HG02610 (cell line): ENCODE data around the gene RGS10.
"Not testable (repeated sequence)": the region's sequence is repeated elsewhere in the genome, so short reads cannot be mapped to it uniquely, and the experiment has no call there.

Source experiments
- ATAC-seq: cut with Tn5 transposase; IDR thresholded peaks from one replicate; pipeline ENCODE4 v1.9.1; 2021; ENCODE audit warnings: mild to moderate bottlenecking, moderate library complexity; ENCODE audit not compliant: unreplicated experiment

RGS10 gene

DNA sequence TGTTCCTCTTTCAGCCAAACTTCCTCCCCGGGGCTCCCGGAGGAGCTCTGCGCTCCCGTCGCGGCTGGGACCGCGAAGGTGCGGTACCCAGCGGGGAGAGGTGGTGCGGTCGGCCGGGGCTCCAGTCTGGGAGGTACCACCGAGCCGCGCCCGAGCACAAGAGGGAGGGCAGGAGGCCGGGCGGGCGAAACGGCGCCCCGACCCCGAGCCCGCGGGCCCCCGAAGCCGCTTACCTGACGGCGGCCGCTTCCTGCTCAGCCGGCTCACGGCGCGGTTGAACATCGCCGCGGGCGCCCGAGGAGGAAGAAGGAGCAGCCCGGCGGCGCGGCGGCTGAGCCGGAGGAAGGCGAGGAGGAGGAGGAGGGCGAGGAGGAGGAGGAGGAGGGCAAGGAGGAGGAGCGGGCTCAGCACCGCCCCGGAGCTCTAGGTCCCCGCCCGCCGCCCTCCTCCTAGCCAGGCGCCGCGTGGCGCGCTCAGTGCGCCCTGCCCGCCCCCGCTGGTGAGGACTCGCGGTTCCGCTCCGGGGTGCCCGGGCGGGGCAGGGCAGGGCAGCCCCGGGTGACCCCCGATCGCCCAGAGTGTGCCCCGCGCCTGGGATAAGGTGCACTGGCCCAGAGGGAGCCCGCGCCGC is at the start of gene RGS10:
TSS of gene RGS10 (minus strand) at position 363 of the 631 bp plus-strand sequence. CDS start at position 282, 81 bp downstream.
- peak; percentile 76 for ATAC-seq

DNA sequence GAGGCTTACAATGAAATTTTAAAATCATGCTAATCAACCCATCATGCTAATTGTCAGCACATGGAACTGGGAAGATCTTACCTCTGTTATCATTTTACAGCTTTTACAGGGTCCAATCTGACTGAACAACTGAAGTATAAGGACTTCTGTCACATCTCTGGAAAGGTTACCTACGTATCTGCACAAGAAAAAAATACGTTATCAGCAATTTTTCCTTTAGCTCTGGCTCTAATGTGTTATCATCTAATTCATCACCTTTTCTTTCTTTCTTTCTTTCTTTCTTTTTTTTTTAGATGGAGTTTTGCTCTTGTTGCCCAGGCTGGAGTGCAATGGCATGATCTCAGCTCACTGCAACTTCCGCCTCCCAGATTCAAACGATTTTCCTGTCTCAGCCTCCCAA is 45.6 kb upstream of the RGS10 start:
- ATAC-seq, result no peak

- ATAC-seq, result no peak
Measured at GRCh38 chr10:119578355-119578754, 35.8 kb upstream of the RGS10 start.

DNA sequence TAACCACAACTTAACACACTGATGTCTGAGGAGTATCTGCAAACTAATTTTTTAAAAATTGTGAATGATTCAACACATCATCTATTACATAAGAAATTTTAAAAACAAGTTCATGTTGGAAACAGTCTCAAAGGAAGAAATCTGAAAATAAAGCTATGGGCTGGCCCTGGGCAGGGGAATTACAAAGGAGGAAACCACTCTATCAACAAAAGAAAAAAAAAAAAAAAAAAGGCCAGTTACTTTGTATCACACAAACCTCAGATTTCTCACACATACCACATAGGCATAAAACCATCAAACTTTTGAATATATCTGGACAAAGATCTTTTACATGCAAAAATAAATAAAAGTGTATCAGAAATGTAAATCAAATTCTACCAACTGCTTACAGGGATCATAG is 33.5 kb upstream of the RGS10 start:
- no peak for ATAC-seq

DNA sequence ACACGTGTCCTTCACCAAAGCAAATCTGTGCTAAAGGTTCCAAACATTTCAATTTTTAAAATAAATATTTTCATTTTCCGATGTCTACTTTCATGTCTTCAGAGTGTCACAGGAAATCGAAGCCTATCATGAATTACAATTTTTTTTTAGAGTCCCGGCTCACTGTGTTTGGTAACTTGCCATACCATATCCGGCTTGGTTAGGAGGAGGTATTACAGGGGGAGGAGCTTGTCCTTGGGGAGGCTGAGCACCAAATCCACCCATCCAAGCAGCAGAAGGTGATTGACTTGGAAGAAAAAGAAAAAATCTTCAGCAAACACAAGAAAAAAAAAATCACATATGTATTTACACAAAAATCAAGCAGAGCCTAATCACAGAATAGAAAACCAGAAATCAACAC is 33.0 kb upstream of the RGS10 start:
- ATAC-seq, result no peak

DNA sequence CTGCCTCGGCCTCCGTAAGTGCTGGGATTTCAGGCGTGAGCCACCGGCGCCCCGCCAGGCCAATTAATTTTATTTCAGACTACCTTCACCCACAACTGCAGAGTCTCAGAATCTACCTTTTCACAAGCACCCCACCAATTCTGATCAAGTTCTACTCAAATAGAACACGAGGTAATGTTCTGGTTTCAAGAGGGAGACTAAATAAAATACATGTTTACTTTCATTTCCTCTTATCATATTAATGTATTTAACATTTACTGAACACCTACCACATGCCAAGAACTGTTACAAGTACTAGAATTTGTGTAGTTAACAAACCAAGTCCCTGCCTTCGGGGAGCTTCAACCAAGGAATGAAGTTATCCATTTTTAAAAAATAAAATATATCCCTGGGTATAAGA is 25.5 kb upstream of the RGS10 start:
- ATAC-seq, result no peak

DNA sequence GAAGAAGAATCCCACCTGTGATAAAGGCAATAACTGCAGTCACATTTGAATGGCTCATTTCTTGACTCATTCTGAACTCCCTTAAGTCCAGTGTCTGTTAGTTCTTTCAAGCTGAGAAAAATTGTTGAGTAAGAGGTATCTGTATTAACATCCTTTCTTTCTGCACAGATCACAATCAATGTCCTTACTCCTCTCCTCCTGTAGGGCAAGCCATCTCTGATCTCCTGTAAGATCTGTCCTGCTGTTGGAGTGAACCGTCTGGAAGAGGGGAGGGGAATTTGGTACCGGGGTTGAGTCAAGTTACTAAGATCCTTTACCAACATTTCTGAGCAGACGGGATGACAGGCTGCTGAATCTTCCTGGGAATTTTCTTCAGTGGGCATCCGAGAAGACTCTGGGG is 19.6 kb upstream of the RGS10 start:
- ATAC-seq, result no peak

DNA sequence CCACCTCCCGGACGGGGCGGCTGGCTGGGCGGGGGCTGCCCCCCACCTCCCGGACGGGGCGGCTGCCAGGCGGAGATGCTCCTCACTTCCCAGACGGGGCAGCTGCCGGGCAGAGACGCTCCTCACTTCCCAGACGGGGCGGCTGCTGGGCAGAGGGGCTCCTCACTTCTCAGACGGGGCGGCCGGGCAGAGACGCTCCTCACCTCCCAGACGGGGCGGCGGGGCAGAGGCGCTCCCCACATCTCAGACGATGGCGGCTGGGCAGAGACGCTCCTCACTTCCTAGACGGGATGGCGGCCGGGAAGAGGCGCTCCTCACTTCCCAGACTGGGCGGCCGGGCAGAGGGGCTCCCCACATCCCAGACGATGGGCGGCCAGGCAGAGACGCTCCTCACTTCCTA is 17.0 kb upstream of the RGS10 start:
- not testable (repeated sequence) for ATAC-seq

- ATAC-seq, result not testable (repeated sequence)
Measured at GRCh38 chr10:119556081-119556480, 13.6 kb upstream of the RGS10 start.

DNA sequence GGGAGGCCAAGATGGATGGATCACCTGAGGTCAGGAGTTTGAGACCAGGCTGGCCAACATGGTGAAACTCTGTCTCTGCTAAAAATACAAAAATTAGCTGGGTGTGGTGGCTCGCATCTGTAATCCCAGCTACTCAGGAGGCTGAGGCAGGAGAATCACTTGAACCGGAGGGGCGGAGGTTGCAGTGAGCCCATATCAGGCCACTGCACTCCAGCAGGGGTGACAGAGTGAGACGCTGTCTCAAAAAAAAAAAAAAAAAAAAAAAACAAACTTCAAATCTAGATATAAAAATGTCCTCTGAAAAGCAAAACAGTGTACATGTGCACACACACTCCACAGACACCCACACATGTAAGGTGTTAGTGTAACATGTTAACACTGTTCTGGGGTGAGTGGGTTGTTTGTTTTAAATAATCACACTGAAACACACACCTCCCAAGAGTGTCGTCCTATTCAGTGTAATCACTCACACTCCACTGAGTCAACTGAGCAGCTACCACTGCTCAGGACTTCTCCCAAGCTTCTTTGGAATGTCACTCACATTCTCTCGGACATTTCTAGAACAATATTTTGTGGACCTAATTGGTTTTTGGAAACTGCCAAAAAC is 12.8 kb upstream of the RGS10 start:
- no peak for ATAC-seq

DNA sequence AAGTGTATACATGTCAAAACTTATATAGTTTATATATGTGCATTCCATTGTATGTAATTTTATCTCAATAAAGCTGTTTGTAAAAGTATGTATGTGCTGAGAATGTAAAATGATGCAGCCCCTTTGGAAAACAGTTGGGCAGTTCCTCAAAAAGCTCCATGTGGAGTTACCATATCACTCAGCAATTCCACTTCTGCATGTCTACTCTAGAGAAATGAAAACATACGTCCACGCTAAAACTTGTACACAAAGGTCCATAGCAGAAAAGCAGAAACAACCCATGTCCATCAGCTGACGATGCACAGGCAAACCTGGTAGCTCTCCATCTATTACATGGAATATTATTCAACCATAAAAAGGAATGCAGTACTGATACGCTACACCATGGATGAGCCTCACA is 8.3 kb upstream of the RGS10 start:
- no peak for ATAC-seq

DNA sequence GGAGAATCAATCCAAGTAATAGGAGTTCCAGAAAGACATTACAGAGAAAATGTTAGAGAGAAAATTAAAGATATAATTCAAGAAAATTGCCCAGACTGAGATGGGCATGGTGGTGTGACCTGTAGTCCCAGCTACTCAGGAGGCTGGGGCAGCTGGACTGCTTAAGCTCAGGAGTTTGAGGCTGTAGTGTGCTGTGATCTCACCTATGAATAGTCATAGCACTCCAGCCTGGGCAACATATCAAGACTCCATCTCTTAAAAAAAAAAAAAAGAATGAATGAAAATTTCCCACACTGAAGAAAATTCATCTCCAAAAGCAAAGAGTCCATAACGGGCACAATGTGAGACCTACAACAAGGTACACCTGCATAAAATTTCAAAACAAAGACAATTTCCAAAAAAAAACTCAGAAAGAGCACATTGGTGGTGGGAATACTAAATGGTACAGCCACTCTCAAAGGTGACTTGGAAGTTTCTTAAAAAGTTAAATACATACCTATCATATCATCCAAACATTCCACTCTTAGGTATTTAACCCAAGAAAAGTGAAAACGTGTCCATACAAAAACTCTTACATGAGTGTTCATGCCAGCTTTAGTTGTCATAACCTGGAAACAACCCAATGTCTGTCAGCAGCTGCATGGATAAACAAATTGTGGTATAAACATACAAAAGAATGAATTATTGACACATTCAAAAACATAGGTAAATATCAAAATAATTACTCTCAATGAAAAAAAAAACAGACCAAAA is 6.9 kb upstream of the RGS10 start:
- no peak for ATAC-seq

DNA sequence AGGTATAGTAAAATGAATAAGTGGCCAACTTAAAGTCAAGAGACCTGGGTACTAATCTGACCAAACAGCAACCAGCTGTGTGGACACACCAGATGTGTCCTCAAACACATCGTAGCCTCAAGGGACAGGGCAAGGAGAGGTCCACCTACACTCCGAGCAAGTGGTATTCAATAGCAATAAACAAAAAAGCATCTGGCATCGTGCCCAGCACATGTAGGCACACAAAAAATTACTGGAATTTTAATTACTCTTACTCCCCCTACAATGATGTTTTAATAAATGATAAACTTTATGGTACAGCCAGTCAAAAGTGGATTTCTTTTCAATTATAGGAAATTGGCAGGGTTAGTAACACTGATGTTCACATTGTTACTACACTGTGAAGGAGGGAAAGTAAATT is 3.5 kb upstream of the RGS10 start:
- ATAC-seq, result no peak

DNA sequence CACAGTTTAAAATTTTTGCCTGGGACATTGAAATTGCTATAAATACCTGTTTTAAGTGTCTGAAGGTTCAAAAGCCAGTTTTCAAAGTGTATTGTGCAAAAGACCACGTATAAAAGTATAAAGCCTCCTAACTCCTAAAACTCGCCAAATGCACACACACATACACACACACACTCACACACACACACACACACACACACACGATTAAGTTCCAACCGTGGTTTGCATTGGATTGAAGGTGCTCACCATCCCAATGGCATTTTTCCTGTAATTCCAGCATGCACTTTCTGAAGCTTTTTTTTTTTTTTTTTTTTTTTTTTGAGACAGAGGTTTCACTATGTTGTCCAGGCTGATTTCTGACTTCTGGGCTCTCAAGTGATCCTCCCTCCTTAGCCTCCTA is 2.8 kb upstream of the RGS10 start:
- ATAC-seq, result no peak

- ATAC-seq, result no peak
Measured at GRCh38 chr10:119543814-119544642, 1.5 kb upstream of the RGS10 start.

- ATAC-seq, result peak; percentile 40
Measured at GRCh38 chr10:119542988-119543813, 682 bp upstream of the RGS10 start.

- no peak for ATAC-seq
Measured at GRCh38 chr10:119541459-119542356, 811 bp downstream of the RGS10 start.

GRCh38 chr10:119541046-119541445 is 1.5 kb downstream of the RGS10 start:
- no peak for ATAC-seq

DNA sequence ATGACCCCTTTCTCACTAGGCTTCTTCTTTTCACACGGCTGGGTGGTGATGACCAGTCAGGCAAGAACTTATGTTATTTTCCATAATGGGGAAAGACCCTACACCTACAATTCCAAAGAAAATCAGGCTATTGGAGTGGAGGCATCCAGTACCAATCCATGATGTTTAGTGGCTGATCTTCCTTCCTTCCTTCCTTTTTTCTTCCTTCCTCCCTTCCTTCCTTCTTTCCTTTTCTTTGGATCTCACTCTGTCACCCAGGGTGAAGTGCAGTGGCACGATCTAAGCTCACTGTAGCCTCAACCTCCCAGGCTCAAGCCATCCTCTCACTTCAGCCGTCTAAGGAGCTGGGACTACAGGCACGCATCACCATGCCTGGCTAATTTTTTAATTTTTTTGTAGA is 2.5 kb downstream of the RGS10 start:
- no peak for ATAC-seq
